Left lung (tissue), 10 donors: ENCODE measurements around the gene WNT7B. TPM values are rescaled to one million over a fixed set of nuclear protein-coding genes. Genes with fewer than 3 reads are reported as not detected.
A peak's percentile ranks its signal among the peaks of the same experiment; 100 is the strongest.

ENCODE experiments used
- ATAC-seq: fragments of 200-7000 bp; cut with Tn5 transposase; one replicate; pipeline ENCODE4 v1.9.1; 2020; ENCODE audit warnings: moderate library complexity
- DNase-seq, 4 donors: peaks; one replicate each; pipeline ENCODE4 v3.0.0-alpha.2; 2013 to 2020
- H3K27ac ChIP-seq, 2 donors: fragments of 200-600 bp; sonication (generic) in 1 of 2; one replicate each; pipeline versions ENCODE4 v1.5.0 to v1.8.0; 2020 to 2021
- H3K27me3 ChIP-seq, 2 donors: fragments of 200-600 bp; sonication (generic) in 1 of 2; one replicate each; pipeline versions ENCODE4 v1.5.0 to v1.8.0; 2020 to 2021
- H3K36me3 ChIP-seq, 2 donors: fragments of 200-600 bp; sonication (generic) in 1 of 2; one replicate each; pipeline versions ENCODE4 v1.5.0 to v1.8.0; 2020 to 2021
- H3K4me1 ChIP-seq, 2 donors: fragments of 200-600 bp; one replicate each; pipeline ENCODE4 v1.8.0; 2021
- H3K4me3 ChIP-seq, 2 donors: fragments of 200-600 bp; sonication (generic) in 1 of 2; one replicate each; pipeline versions ENCODE4 v1.5.0 to v1.8.0; 2020 to 2021; ENCODE audit warnings: mild to moderate bottlenecking in 1 of 2
- H3K9me3 ChIP-seq, 2 donors: fragments of 200-600 bp; sonication (generic) in 1 of 2; one replicate each; pipeline versions ENCODE4 v1.5.0 to v1.8.0; 2020 to 2021
- CTCF ChIP-seq, 2 donors: fragments of 200-600 bp; sonication (generic) in 1 of 2; IDR thresholded peaks; one replicate each; pipeline versions ENCODE4 v1.5.0 to v1.8.0; 2021; ENCODE audit warnings: antibody characterized with exemption in 2 of 2
- intact Hi-C, 2 donors: fragments of 100-400 bp; cut with DNase I; formaldehyde crosslinking; loops; one replicate each; pipeline versions ENCODE4 v1.11.2 to v1.14.2; 2022
- polyA plus RNA-seq, 6 donors: library from polyadenylated mRNA; unstranded; fragments of 120-200 nt; gene quantifications; one replicate each; pipeline ENCODE4 v1.2.1, GENCODE V29; 2013; ENCODE audit not compliant: insufficient read length in 6 of 6
- total RNA-seq, 2 donors: library from RNA; stranded (reverse); fragmentation: NEBNext Ultra II Directional; extraction: Animal tissue kit (Norgen Biotek cat#: 25700); gene quantifications; one replicate each; pipeline ENCODE4 v1.2.1, GENCODE V29; 2021
- donor health status: DM: no; HTN: yes; CAD: no.
- donor health status: DM: no; HTN: no; CAD: no.

The WNT7B gene
- total and polyA plus RNA-seq, 8 donors: 7.2 to 21.7 (median 14.9) TPM

DNA sequence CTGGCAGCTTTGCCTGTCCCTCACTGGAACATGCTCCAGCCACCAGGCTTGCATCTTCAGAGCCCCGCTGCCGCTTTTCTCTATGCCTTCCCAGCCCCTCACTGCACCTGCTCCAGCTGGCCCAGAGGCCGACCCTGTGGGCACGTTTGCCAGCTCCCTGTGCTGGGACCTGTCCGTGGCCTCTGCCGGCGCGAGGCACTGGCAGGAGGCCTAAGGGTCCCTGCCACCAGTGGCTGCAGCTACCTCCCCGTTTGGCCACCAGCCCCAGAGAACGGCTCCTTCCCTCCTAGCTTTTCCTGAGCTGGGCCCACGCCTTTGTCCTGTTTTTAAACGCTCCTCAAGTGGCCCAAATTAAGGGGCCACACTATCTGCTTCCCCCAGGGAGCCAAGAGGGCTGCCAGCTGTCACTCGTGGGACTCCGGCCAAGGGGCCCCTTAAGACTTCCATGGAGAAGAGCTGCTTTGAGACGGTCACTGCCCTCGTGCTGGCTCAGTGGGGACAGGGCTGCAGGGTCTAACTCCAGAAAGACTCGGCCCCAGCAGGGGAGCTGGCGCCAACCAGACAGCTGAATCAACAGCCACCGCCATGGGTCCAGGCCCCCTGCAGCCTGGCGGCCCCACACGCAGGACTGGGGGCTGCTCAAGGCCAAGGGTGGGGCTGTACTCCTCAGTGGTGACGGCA, 24.6 kb upstream of the WNT7B start:
- peak in 1 of 4 donors; percentile 30 for DNase-seq
- peaks cover 26 to 59% of the 10 kb centered on the region in 2 donors for H3K4me1 ChIP-seq

GRCh38 chr22:46001046-46001425, 24.1 kb upstream of the WNT7B start:
- no peaks in the 10 kb centered on the region for H3K36me3 ChIP-seq
- no peak for ATAC-seq
- H3K27ac ChIP-seq: no peak overlapping the region
- H3K27me3 ChIP-seq: no peaks in the 10 kb centered on the region
- no peak overlapping the region for H3K4me3 ChIP-seq
- intact Hi-C loops: loop anchor here in 1 of 2 donors (10.0 kb wide), 1 partner anchor 74 kb away; no protein-coding TSS in a partner anchor
- no peak for TF ChIP-seq CTCF (IDR thresholded peaks at IDR 0.05)
- peaks cover 26 to 59% of the 10 kb centered on the region in 2 donors for H3K4me1 ChIP-seq
- peak in 1 of 4 donors; percentile 32 for DNase-seq
- H3K9me3 ChIP-seq: no peaks in the 10 kb centered on the region

More for the DNA sequence above, 24.6 kb upstream of the WNT7B start:
- Histone ChIP-seq H3K36me3 (no peaks in the 10 kb centered on the region), H3K9me3 (no peaks in the 10 kb centered on the region), H3K27me3 (no peaks in the 10 kb centered on the region), H3K4me3 (no peak overlapping the region), H3K27ac (peak overlapping the region in 1 of 2 donors; percentile 4)
- intact Hi-C loops: loop anchor here in 1 of 2 donors (10.0 kb wide), 1 partner anchor 73 kb away; no protein-coding TSS in a partner anchor
- ATAC-seq: no peak
- TF ChIP-seq CTCF (IDR thresholded peaks at IDR 0.05): no peak

DNA sequence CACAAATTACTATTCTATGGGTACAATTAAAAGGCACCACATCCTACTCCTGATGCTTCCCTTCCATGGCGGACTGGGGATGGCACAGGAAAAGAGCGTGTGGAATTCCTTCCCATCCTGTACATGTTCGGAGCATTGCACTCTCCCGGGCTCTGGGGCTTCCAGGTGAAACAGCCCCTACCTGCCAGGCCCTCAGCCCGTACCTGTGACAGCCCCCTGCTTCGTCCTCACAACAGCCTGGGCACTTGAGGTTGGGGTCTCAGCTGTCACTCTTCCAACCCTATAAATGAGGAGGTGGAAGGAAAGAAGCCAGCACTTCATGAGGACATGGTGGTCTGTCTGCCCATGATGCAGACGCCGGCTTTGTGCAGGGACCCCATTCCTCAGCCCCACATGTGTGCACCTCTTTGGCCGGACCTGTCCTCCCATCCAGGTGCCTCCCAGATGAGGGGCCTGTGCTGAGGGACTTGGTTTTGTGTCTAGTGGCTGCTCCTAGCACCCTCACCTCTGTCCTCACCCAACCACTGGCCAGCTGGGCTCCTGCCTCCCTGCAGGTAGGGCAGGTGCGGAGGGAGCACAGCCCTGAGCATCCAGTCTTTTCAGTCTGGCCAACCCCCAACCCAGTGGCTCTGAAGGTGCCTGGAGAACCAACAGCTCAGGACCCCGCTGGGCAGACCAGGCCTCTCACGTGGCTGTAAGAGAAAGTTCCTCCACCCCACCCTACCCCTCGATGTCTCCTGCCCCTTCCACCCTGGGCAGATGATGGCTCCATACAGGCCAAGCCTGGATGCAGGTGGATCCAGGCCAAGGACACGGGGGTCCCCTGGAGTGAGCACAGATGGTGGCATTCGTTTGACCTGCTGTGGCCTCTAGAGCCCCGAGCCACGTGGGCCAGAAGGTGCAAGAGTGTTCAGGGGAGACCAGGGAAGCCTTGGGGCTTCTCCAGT, 23.4 kb upstream of the WNT7B start:
- no peak for TF ChIP-seq CTCF (IDR thresholded peaks at IDR 0.05)
- Histone ChIP-seq H3K4me1 (peaks cover 28 to 63% of the 10 kb centered on the region in 2 donors), H3K4me3 (no peak overlapping the region), H3K9me3 (no peaks in the 10 kb centered on the region), H3K27ac (no peak overlapping the region), H3K36me3 (no peaks in the 10 kb centered on the region), H3K27me3 (no peaks in the 10 kb centered on the region)
- intact Hi-C loops: loop anchor here in 1 of 2 donors (10.0 kb wide), 1 partner anchor 74 kb away; no protein-coding TSS in a partner anchor
- ATAC-seq (no peak), DNase-seq (peak in 1 of 4 donors; percentile 29)

DNA sequence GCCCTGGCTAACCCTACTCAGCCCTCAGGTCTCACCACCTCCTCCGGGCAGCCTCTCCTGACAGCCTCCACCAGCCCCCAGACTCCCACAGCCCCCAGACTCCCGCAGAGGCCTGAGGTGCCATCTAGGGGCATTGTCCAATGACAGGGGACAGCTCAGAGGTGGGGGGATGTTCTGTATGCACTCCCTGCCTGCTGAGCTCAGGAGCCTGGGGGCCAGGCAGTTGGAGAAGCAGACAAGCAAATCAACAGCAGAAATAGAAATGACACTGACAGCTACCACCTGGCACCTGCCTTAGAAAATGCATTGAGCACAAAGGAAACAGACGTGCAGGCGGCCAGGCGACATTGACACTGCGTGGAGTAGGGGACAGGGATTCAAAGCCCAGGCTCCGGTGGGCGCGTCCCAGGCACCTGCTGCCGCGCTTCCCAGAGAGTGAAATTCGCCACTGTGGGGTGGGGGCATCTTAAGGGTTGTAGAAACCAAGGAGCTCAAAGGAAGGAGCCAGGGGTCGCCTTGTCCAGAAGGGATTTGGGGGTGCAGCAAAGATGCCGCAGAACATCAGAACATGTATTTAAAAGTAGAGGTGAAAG, 22.5 kb upstream of the WNT7B start:
- peak in 2 of 4 donors; percentile 27 to 76 for DNase-seq
- Histone ChIP-seq H3K4me1 (peaks cover 36 to 69% of the 10 kb centered on the region in 2 donors), H3K36me3 (no peaks in the 10 kb centered on the region), H3K9me3 (no peaks in the 10 kb centered on the region), H3K27ac (no peak overlapping the region), H3K4me3 (no peak overlapping the region), H3K27me3 (no peaks in the 10 kb centered on the region)
- ATAC-seq: no peak
- no peak for TF ChIP-seq CTCF (IDR thresholded peaks at IDR 0.05)
- intact Hi-C loops: loop anchor here (10.0 kb wide), 2 partner anchors 115 to 315 kb away; no protein-coding TSS in a partner anchor
